Inferior parietal cortex (tissue), 1 donor: ENCODE data around the gene TTLL9.
"Not testable (repeated sequence)": the region's sequence is repeated elsewhere in the genome, so short reads cannot be mapped to it uniquely, and the experiment has no call there.

Experiments
- DNase-seq: peaks from one replicate; pipeline ENCODE4 v3.0.0-alpha.2; 2016; ENCODE audit errors: extremely low spot score

TTLL9 gene

GRCh38 chr20:31918466-31919105 lies 48.2 kb downstream of the TTLL9 start:
- DNase-seq = no peak

GRCh38 chr20:31919410-31920155 lies 49.1 kb downstream of the TTLL9 start:
- no peak for DNase-seq

DNA sequence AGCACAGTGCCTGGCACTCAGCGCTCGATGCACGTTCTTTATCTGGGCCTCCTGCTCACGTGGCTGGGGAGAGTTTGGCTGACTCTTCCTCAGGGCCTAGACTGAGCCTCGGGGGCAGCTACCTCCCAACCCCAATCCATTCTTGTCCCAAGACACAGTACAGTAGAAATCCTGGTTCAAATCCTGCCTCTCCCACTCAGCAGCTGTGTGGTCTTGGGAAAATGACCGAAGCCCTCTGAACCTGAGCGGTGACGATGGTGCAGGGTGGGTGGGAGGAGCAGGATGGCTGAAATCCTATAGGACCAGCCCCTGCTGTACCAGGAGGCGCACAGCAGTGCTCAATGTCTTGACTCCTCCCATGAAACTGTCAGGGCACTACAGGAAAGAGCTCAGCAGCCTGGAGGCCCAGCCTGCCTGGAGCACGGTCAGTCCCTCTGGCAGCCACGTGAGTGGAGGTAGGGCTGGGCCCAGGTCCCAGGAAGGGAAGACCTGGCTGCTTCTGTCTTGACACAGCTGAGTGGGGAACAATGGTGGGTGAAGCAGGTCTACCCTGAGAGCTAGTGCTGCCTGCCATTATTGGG lies 49.9 kb downstream of the TTLL9 start:
- no peak for DNase-seq

GRCh38 chr20:31921480-31921879 lies 51.0 kb downstream of the TTLL9 start:
- DNase-seq = not testable (repeated sequence)

DNA sequence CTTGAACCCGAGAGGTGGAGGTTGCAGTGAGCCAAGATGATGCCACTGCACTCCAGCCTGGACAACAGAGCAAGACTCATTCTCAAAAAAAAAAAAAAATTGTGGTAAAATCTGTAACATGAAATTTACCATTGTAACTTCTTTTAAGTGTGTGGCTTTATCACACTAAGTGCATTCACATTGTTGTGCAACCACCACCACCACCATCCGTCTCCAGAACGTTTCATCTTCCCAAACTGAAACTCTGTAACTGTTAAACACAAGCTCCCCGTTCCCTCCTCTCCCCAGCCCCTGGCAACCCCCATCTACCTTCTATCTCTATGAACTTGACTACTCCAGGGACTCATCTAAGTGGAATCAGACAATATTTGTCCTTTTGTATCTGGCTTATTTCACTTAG lies 51.7 kb downstream of the TTLL9 start:
- no peak for DNase-seq

DNA sequence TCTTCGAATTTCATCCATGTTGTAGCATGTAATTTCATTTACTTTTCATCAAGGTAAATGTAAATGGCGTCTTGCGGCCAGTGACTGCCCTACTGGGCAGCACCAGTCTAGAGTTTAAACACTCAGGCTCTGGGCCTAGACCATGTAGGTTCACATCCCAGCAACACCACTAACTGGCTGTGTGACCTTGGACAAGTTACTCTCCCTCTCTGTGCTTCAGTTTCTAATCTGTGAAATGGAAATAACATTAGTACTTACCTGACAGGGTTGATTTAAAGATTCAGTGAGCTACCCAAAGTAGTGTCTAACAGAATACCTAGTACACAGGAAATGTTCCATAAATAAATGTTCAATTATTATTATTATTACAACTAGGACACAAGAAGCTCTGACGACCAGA lies 52.2 kb downstream of the TTLL9 start:
- DNase-seq = no peak

DNA sequence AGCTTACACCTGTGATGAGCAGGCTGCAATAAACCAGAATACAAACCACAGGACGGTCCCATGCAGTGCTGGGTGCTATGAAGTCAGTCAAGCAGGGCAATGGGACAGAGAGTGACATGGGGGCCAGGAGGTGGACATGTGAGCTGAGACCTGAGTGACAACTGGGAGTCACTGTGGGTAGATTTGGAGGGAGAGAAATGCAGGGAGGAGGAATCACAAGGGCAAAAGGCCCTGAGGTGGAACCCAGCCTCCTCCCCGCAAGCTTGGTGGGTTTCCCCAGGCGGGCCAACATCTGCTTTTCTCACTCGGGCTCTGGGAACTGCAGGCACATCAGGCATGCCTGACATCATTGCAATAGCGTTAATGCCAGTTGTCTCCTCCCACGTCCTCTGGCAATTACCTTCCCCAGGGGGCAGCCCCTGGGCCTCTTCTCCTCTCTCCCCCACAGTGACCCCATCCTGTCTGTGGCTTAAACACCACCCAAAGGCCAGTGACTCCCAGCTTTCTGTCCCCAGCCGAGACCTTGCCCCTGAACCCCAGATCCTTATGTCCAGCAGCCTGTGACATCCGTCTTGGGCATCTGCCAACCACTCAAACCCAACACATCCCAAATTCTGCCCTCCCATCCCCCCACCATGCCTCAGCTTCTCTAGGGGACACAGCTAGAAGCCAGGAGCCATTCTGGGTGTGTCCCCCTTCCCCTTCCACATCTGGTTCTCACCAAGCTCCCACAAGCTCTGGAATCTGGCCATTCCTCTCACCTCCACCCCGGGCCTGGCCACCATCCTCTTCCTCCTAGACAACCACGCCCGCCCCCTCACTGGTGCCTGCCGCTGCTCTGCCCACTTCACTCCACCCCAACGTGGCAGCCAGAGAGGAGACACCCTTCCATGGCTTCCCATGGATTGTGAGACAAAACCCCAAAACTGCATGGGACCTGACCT lies 53.2 kb downstream of the TTLL9 start:
- DNase-seq = no peak

- no peak for DNase-seq
Measured at GRCh38 chr20:31924561-31924960, 54.1 kb downstream of the TTLL9 start.

GRCh38 chr20:31925631-31926030 lies 55.2 kb downstream of the TTLL9 start:
- no peak for DNase-seq

DNA sequence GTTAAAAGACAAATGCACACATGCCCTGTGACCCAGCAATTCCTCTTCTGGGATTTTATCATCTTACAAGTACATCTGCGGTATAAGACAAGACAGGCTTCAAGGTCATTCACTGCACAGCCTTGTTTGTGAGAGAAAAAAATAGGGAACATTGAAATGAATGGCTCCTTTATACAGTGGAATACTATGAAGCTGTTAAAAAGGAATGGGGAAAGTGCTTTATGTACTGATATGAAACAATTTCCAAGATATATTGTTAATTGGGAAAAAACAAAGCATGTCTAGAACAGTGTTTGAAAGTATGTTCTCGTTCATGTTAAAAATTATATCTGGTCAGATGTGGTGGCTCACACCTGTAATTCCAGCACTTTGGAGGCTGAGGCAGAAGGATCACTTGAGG lies 56.1 kb downstream of the TTLL9 start:
- no peak for DNase-seq

DNA sequence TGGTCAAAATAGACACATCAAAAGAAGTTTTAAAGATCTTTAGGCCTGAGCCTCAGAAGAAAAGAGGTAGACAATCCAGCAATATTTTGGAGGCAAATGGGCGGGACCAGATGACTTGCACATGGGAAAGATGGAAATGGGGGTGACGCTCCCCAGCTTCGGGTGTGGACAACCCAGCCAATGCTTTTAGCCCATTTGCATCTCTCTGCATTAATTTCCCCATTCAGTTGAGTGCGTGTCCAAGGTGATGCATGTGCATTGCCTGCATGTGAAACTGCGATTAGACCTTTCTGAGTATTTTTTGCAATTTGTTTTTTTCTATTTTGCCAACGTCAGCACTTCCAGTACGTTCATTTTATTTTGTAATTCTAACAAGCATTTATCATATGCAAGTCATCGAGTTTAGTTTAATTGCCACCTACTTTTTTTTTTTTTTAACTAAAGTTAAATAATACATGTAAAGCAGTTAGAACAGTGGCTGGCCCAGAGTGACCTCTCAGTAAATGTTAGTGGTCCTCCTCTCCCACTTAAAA lies 57.3 kb downstream of the TTLL9 start:
- no peak for DNase-seq

- not testable (repeated sequence) for DNase-seq
Measured at GRCh38 chr20:31929631-31930030, 59.2 kb downstream of the TTLL9 start.

DNA sequence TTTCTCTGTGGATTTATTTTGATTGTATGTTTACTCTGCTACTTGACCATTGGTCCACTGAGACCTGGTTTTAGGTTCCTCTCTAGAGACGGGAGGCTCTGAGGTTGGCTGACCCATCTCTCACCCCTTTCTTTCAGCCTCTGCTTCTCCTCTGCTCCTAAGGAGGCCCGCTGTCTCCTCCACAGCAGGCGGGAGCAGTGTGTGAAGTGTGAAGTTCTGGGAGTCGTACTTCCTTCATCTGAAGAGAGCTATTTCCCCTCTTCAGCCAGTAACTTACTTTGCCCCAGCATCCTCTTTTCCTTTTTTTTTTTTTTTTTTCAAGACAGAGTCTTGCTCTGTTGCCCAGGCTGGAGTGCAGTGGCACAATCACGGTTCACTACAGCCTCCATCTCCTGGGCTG lies 60.3 kb downstream of the TTLL9 start:
- no peak for DNase-seq

DNA sequence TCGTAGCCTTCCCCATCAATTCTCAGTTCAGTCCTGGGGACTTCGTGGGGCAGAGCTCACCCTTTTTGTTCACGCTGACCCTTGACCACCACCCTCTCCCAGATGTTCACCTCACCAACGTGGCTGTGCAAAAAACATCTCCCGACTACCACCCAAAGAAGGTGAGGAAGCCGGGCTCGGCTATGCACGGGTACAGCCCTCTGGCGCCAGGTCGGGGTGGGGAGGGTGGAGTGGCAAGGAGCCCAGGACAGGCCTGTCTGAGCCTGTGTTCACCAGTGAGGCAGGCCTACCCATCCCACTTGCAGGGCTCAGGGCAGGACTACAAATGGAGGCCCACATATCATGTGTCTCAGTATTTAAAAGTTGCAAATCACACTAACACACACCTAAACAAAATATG lies 63.3 kb downstream of the TTLL9 start:
- no peak for DNase-seq

- no peak for DNase-seq
Measured at GRCh38 chr20:31934491-31934890, 64.1 kb downstream of the TTLL9 start.

DNA sequence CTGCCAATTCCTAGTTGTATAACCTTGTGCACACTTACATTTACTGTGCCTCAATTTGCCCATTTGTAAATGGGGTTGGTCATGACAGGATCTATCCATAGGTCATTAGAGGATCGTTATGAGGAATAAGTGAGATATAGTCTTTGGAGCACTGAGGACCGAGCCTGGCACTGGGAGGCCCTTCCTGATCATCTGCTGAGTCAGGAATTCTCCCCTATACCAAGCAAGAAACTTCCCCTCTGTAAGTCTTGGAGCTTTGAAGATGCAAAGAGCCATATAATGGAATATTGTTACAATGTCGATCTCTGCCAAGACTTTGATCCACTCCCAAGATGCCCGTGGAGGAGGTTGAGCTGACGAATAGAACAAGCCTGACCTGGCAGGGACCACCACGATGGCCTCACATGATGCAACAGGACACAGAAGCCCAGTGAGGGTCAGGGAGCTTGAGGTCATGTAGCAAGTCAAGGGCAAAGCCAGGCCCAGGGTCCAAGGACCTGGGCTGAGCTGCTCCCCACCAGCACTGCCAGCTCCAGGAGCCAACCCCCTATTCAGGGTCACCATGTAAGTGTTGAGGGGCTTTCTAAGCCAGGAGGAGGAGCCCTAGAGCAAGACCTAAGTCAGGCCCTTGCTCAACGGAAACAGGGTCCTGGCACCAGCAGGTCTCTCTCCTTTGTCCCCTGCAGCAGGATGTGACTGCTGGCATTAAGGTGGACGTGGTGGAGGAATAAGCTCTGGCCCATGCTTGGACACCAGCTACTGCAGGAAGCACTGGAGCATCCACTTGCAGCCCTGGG lies 64.7 kb downstream of the TTLL9 start:
- DNase-seq = no peak

DNA sequence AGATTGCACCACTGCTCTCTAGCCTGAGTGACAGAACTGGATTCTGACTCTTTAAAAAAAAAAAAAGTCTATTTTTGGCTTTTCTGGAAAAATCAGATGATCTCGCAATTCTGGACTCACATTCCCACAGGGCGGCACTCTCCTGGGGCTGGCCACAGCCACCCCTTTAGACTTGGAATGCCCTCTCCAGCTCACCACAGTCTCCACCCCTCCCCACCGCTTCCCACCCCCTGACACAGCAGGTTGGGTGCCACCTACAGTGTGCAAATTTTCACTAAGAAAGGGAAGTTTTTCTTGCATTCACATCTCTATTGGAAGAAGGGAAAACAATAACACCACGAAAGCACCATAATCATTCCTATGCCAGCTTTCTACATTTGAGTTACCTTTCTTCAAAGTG lies 66.0 kb downstream of the TTLL9 start:
- DNase-seq = no peak

- no peak for DNase-seq
Measured at GRCh38 chr20:31937820-31938219, 67.4 kb downstream of the TTLL9 start.

GRCh38 chr20:31939661-31940060 lies 69.2 kb downstream of the TTLL9 start:
- DNase-seq = no peak

DNA sequence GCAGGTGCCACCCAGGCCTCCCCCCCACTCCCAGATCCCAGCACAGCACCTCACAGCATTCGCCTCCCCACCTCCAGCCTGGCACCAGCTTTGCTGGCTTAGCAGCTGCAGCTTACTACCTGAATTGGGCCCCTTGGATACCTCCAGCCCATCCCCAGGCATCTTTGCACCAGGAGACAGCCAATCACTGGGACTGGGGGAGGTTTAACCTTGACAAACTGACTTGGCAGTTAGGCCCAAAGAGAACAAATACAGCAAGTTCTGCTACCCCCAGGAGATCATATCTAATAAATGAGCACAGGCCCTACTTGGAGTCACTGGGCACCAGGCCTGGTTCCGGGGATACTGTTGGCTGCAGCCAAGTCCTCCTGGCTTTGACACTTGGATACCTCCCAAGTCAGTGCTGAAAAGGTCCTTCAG lies 72.6 kb downstream of the TTLL9 start:
- DNase-seq = no peak

DNA sequence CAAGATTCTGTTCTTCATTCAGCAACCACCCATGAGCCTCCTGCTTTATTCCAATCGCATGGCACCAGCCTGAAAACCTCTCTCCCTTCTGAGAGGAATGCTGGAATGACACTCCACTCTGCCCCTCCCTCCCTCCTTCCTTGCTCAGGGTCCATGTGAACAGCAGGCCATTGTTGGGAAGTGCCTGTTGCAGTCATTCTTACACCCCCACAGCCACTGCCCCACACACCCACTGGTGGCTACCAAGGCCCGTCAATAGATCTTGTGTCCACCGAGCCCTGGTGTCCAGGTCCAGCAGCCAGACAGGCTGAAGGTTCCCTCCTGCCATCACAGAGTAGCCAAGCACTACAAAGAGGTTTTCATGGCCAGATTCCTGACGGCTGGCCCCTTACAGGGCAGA lies 74.9 kb downstream of the TTLL9 start:
- DNase-seq = no peak
